HepG2 (cell line): ENCODE measurements around the gene NBPF15. TPM values are rescaled to one million over a fixed set of nuclear protein-coding genes. Genes with fewer than 3 reads are reported as not detected.
"Not testable (repeated sequence)": the region's sequence is repeated elsewhere in the genome, so short reads cannot be mapped to it uniquely, and the experiment has no call there.

Source experiments
- ATAC-seq: fragments of 200-7000 bp; cut with Tn5 transposase; 3 replicates; pipeline ENCODE4 v1.9.1; 2020; ENCODE audit warnings: mild to moderate bottlenecking, moderate library complexity
- BruUV-seq: library from RNA; stranded (reverse); fragments of 400-500 nt; replicated peaks from 2 replicates; lab custom pipeline; 2021; lab: Mats Ljungman, UMichigan
- CTCF ChIA-PET: fragments of 300-600 bp; formaldehyde crosslinking; extraction: SDS; loops from one replicate; lab custom pipeline; 2021; ENCODE audit warnings: low total read pairs, inconsistent platforms, low intra/inter-chr PET ratio; lab: Yijun Ruan, JAX
- POLR2A ChIA-PET: fragments of 350-600 bp; sonication (Branson Sonifier 250); formaldehyde crosslinking; loops from one replicate; lab custom pipeline; 2020; ENCODE audit warnings: antibody characterized with exemption, inconsistent platforms; lab: Yijun Ruan, JAX
- DNase-seq: peaks from one replicate; pipeline ENCODE4 v3.0.0-alpha.2; 2015; ENCODE audit warnings: low spot score
- FAIRE-seq: peaks from 3 replicates; lab custom pipeline; 2011; peaks lifted over from hg19 to GRCh38; lab: Jason Lieb, UNC
- H2AFZ ChIP-seq: one replicate; pipeline ENCODE4 v1.6.1; 2011; ENCODE audit warnings: low read length, inconsistent platforms
- H3K27ac ChIP-seq: fragments of 300-600 bp; 3 replicates; pipeline ENCODE4 v1.8.0; 2011; ENCODE audit warnings: mixed run types, mild to moderate bottlenecking, mixed read lengths, low read length, inconsistent platforms; ENCODE audit not compliant: insufficient read depth; ENCODE audit errors: extremely low read length
- H3K27me3 ChIP-seq, 2 experiments: fragments of 200-600 bp in 1 of 2; 2 replicates in 1 of 2; 3 replicates in 1 of 2; pipeline versions ENCODE4 v1.6.0 to v1.8.0; 2011; ENCODE audit warnings: low read length in 2 of 2, mild to moderate bottlenecking in 2 of 2, moderate library complexity in 2 of 2, inconsistent platforms in 1 of 2; ENCODE audit not compliant: insufficient read depth in 2 of 2, control insufficient read depth in 1 of 2
- H3K36me3 ChIP-seq, 2 experiments: fragments of 200-600 bp in 1 of 2; replicated peaks in 1 of 2; 2 replicates in 1 of 2; 3 replicates in 1 of 2; pipeline versions ENCODE4 v1.5.1 to v1.8.0; 2011; ENCODE audit warnings: low read length in 2 of 2, inconsistent platforms in 1 of 2; ENCODE audit not compliant: insufficient read depth in 2 of 2, control insufficient read depth in 1 of 2
- H3K4me1 ChIP-seq: 2 replicates; pipeline ENCODE4 v1.5.1; 2012; ENCODE audit warnings: low read length, inconsistent platforms; ENCODE audit not compliant: insufficient read depth
- H3K4me2 ChIP-seq: 2 replicates; pipeline ENCODE4 v1.6.0; 2011; ENCODE audit warnings: low read depth, low read length, inconsistent platforms
- H3K4me3 ChIP-seq, 3 experiments: fragments of 200-600 bp in 1 of 3; sonication (generic), shearing (Covaris generic) in 1 of 3; replicated peaks in 1 of 3; 2 replicates each; pipeline ENCODE4 v1.5.1; 2011 to 2016; ENCODE audit warnings: low read length in 3 of 3, inconsistent platforms in 2 of 3, low read depth in 2 of 3, mild to moderate bottlenecking in 2 of 3, control low read depth in 1 of 3, mixed read lengths in 1 of 3; ENCODE audit not compliant: insufficient read depth in 1 of 3
- H3K79me2 ChIP-seq: one replicate; pipeline ENCODE4 v1.6.1; 2011; ENCODE audit warnings: low read length, inconsistent platforms; ENCODE audit not compliant: insufficient read depth
- H3K9ac ChIP-seq: 2 replicates; pipeline ENCODE4 v1.6.0; 2011; ENCODE audit warnings: mild to moderate bottlenecking, low read depth, low read length, inconsistent platforms; ENCODE audit not compliant: insufficient read depth
- H3K9me3 ChIP-seq: 2 replicates; pipeline ENCODE4 v1.5.1; 2012; ENCODE audit warnings: mild to moderate bottlenecking, low read length
- H4K20me1 ChIP-seq: 2 replicates; pipeline ENCODE4 v1.6.0; 2011; ENCODE audit warnings: inconsistent platforms, mild to moderate bottlenecking, low read length, moderate library complexity; ENCODE audit not compliant: insufficient read depth
- ARNT2 ChIP-seq: sonication (generic); formaldehyde crosslinking; IDR thresholded peaks from 2 replicates; pipeline ENCODE4 v1.8.0; 2022; ENCODE audit warnings: mild to moderate bottlenecking, low read depth, missing genetic modification reagents, moderate library complexity
- FOXP1 ChIP-seq, 2 experiments: fragments of 450-650 bp in 1 of 2; IDR thresholded peaks; 2 replicates each; pipeline ENCODE4 v1.6.1; 2017 to 2018; ENCODE audit warnings: antibody characterized with exemption in 1 of 2
- GATAD1 ChIP-seq: IDR thresholded peaks from 2 replicates; pipeline ENCODE4 v1.6.1; 2016; ENCODE audit warnings: missing genetic modification reagents, missing compliant biosample characterization
- GTF2F1 ChIP-seq: fragments of 150-350 bp; IDR thresholded peaks from 2 replicates; pipeline ENCODE4 v1.6.1; 2014; ENCODE audit warnings: low read length
- KLF12 ChIP-seq: sonication (generic); formaldehyde crosslinking; IDR thresholded peaks from 2 replicates; pipeline ENCODE4 v1.4.0; 2020; ENCODE audit warnings: missing genetic modification reagents, borderline replicate concordance
- KLF16 ChIP-seq, 2 experiments: sonication (generic) in 1 of 2; formaldehyde crosslinking in 1 of 2; IDR thresholded peaks; 2 replicates each; pipeline versions ENCODE4 v1.6.1 to v1.8.0; 2016 to 2023; ENCODE audit warnings: missing genetic modification reagents in 2 of 2, missing compliant biosample characterization in 1 of 2
- NAIF1 ChIP-seq: sonication (generic); formaldehyde crosslinking; IDR thresholded peaks from 2 replicates; pipeline ENCODE4 v1.5.0; 2020; ENCODE audit warnings: mild to moderate bottlenecking, missing genetic modification reagents, borderline replicate concordance
- NONO ChIP-seq, 2 experiments: fragments of 450-650 bp in 1 of 2; sonication (generic) in 1 of 2; formaldehyde crosslinking in 1 of 2; IDR thresholded peaks in 1 of 2; conservative IDR thresholded peaks in 1 of 2; 2 replicates each; pipeline versions ENCODE4 v1.6.1 to v1.8.0; 2017 to 2022; ENCODE audit warnings: mild to moderate bottlenecking in 1 of 2, missing genetic modification reagents in 1 of 2, moderate library complexity in 1 of 2
- RXRB ChIP-seq: IDR thresholded peaks from 2 replicates; pipeline ENCODE4 v1.6.1; 2016; ENCODE audit warnings: borderline replicate concordance, missing genetic modification reagents, missing compliant biosample characterization
- THAP11 ChIP-seq: IDR thresholded peaks from 2 replicates; pipeline ENCODE4 v1.6.1; 2016; ENCODE audit warnings: missing biosample characterization, missing genetic modification reagents
- WGBS: methylation state at CpG from one replicate; pipeline ENCODE4 v1.1.6; 2017; ENCODE audit warnings: low lambda C conversion rate; 5-methylcytosine and 5-hydroxymethylcytosine counted together
- in situ Hi-C: cut with HindIII; loops from 2 replicates; pipeline ENCODE4 v1.10.0; 2017; ENCODE audit warnings: low pct_unique_long_range_greater_than_20kb; ENCODE audit not compliant: extremely low pct_ligation_motif_present
- intact Hi-C: fragments of 100-400 bp; cut with micrococcal nuclease; formaldehyde crosslinking; loops from one replicate; pipeline ENCODE4 v1.10.0; 2022; ENCODE audit not compliant: unreplicated experiment
- polyA plus RNA-seq, 8 experiments: library from polyadenylated mRNA; depleted of rRNA in 3 of 8; stranded (reverse) in 7 of 8; unstranded in 1 of 8; fragments of >200 nt; fragmentation: Illumina TruSeq in 4 of 8; extraction: Trizol in 4 of 8; gene quantifications; 2 replicates each; pipeline versions ENCODE4 v1.2.1 to v1.2.3, GENCODE V29; 2011 to 2016; ENCODE audit warnings: low read depth in 4 of 8, missing spikeins in 1 of 8, mixed read lengths in 1 of 8; ENCODE audit not compliant: insufficient read depth in 1 of 8
- total RNA-seq, 5 experiments: library from RNA; depleted of rRNA; stranded (reverse); fragments of >200 nt; fragmentation: Illumina TruSeq; extraction: Trizol; gene quantifications; 2 replicates each; pipeline ENCODE4 v1.2.3, GENCODE V29; 2016; ENCODE audit warnings: low read depth in 1 of 5
- TF ChIP-seq, protein P1 (sequence below): sonication (generic); formaldehyde crosslinking; IDR thresholded peaks from 2 replicates; pipeline ENCODE4 v1.4.0; 2020; ENCODE audit warnings: mild to moderate bottlenecking, missing genetic modification reagents
- TF ChIP-seq, protein P2 (sequence below): sonication (generic); formaldehyde crosslinking; IDR thresholded peaks from 2 replicates; pipeline ENCODE4 v1.5.0; 2020; ENCODE audit warnings: missing genetic modification reagents
- TF ChIP-seq, protein P3 (sequence below): sonication (generic); formaldehyde crosslinking; IDR thresholded peaks from 2 replicates; pipeline ENCODE4 v1.4.0; 2020; ENCODE audit warnings: missing genetic modification reagents

Gene NBPF15
- total and polyA plus RNA-seq, 2 of the 13 experiments (the other 11 are each of a cell fraction or from before 2014, with no cell fraction given): 15.5 to 21.2 TPM

DNA sequence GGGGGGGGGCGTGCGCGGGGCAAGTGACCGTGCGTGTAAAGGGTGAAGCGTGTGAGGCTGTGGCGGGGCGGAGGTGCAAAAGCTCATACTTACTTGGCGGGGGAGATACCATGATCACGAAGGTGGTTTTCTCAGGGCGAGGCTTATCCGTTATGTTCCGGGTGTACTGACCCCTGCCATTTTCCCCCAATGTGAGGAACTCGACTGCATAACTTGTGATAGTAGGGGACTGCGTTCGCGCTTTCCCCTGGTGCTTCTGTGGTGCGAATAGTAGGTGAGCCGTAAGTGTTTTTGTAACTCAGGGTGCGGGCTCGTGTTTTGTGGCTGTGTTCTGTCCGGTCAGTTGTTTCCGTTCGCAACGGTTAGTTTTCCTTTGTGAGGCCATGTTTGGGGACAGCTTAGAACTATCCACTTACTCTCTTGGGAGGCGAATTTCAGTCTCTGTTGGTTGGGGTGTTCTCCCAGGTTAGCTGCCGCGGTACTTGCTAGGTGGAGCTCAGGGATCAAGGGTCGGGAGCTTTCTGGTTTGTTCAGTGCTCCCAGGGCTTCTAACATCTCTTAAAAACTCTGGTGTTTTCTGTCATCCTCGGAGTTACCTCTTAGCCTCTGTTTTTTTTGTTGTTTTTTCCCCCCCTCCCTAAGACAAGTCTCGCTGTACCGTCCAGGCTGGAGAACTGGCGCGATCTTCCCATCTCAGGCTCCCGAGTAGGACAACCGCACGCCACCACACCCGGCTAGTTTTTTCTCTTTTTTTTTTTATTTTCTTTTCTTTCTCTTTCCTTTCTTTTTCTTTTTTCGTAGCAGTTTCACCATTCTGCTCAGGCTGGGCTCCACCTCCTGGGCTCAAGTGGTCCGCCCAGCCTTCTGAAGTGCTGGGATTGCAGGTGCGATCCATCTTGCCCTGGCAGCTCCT lies 48.7 kb downstream of the NBPF15 start:
- ATAC-seq (peak; percentile 94), DNase-seq (peak; percentile 93)
- H3K4me1 ChIP-seq; FAIRE-seq; H3K27me3 ChIP-seq; H4K20me1 ChIP-seq; intact Hi-C loops; H2AFZ ChIP-seq; H3K9me3 ChIP-seq; CTCF ChIA-PET; in situ Hi-C loops; H3K36me3 ChIP-seq; H3K79me2 ChIP-seq; TF ChIP-seq FOXP1 (IDR thresholded peaks at IDR 0.05): not testable (repeated sequence)
- POLR2A ChIA-PET: interaction anchor here (1.0 to 1.5 kb wide), 3 partner anchors 111 to 868 kb away, joined by 3 to 11 read pairs (median 6); no protein-coding TSS in a partner anchor
- TSS peak; percentile 97 for BruUV-seq
- Histone ChIP-seq H3K9ac (peak overlapping the region; percentile 75; the same call in 1 of the 2 replicates), H3K4me3 (peak overlapping the region; percentile 40 to 70 (median 54); a peak in 5 of 6 replicates), H3K4me2 (peak overlapping the region; percentile 75), H3K27ac (peak overlapping the region; percentile 68)
- under 1% methylated on average over 25 of the region's 41 CpGs for WGBS
- TF ChIP-seq KLF16 (CRISPR knock-in tag; IDR thresholded peaks at IDR 0.05): 0 out of 4 replicates have a peak, but pooled peaks of 1 of the 2 experiments have one; percentile 43
- TF ChIP-seq FOXP1 (CRISPR knock-in tag; IDR thresholded peaks at IDR 0.05): 0 out of 2 replicates have a peak, but pooled peaks have one; percentile 16
- TF ChIP-seq GATAD1 (CRISPR knock-in tag): peak; percentile 36; the same call in 1 of the 2 replicates
- TF ChIP-seq, protein P1, sequence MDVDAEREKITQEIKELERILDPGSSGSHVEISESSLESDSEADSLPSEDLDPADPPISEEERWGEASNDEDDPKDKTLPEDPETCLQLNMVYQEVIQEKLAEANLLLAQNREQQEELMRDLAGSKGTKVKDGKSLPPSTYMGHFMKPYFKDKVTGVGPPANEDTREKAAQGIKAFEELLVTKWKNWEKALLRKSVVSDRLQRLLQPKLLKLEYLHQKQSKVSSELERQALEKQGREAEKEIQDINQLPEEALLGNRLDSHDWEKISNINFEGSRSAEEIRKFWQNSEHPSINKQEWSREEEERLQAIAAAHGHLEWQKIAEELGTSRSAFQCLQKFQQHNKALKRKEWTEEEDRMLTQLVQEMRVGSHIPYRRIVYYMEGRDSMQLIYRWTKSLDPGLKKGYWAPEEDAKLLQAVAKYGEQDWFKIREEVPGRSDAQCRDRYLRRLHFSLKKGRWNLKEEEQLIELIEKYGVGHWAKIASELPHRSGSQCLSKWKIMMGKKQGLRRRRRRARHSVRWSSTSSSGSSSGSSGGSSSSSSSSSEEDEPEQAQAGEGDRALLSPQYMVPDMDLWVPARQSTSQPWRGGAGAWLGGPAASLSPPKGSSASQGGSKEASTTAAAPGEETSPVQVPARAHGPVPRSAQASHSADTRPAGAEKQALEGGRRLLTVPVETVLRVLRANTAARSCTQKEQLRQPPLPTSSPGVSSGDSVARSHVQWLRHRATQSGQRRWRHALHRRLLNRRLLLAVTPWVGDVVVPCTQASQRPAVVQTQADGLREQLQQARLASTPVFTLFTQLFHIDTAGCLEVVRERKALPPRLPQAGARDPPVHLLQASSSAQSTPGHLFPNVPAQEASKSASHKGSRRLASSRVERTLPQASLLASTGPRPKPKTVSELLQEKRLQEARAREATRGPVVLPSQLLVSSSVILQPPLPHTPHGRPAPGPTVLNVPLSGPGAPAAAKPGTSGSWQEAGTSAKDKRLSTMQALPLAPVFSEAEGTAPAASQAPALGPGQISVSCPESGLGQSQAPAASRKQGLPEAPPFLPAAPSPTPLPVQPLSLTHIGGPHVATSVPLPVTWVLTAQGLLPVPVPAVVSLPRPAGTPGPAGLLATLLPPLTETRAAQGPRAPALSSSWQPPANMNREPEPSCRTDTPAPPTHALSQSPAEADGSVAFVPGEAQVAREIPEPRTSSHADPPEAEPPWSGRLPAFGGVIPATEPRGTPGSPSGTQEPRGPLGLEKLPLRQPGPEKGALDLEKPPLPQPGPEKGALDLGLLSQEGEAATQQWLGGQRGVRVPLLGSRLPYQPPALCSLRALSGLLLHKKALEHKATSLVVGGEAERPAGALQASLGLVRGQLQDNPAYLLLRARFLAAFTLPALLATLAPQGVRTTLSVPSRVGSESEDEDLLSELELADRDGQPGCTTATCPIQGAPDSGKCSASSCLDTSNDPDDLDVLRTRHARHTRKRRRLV (CRISPR knock-in tag): peak; percentile 99
- TF ChIP-seq, protein P2, sequence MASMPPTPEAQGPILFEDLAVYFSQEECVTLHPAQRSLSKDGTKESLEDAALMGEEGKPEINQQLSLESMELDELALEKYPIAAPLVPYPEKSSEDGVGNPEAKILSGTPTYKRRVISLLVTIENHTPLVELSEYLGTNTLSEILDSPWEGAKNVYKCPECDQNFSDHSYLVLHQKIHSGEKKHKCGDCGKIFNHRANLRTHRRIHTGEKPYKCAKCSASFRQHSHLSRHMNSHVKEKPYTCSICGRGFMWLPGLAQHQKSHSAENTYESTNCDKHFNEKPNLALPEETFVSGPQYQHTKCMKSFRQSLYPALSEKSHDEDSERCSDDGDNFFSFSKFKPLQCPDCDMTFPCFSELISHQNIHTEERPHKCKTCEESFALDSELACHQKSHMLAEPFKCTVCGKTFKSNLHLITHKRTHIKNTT: 0 out of 2 replicates have a peak, but pooled peaks have one; percentile 51
- TF ChIP-seq ARNT2 (CRISPR knock-in tag): 0 out of 2 replicates have a peak, but pooled peaks have one; percentile 53
- peak; percentile 97; the same call in 1 of the 2 replicates for TF ChIP-seq NONO (IDR thresholded peaks at IDR 0.05)
- TF ChIP-seq NONO (CRISPR knock-in tag; conservative IDR thresholded peaks at IDR 0.05): peak; percentile 86
- 0 out of 2 replicates have a peak, but pooled peaks have one; percentile 35 for TF ChIP-seq NAIF1 (CRISPR knock-in tag)
- TF ChIP-seq, protein P3, sequence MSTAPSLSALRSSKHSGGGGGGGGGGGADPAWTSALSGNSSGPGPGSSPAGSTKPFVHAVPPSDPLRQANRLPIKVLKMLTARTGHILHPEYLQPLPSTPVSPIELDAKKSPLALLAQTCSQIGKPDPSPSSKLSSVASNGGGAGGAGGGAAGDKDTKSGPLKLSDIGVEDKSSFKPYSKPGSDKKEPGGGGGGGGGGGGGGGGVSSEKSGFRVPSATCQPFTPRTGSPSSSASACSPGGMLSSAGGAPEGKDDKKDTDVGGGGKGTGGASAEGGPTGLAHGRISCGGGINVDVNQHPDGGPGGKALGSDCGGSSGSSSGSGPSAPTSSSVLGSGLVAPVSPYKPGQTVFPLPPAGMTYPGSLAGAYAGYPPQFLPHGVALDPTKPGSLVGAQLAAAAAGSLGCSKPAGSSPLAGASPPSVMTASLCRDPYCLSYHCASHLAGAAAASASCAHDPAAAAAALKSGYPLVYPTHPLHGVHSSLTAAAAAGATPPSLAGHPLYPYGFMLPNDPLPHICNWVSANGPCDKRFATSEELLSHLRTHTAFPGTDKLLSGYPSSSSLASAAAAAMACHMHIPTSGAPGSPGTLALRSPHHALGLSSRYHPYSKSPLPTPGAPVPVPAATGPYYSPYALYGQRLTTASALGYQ: peak; percentile 46; the same call in 1 of the 2 replicates
- 0 out of 2 replicates have a peak, but pooled peaks have one; percentile 62 for TF ChIP-seq KLF12
- peak; percentile 85; the same call in 1 of the 2 replicates for TF ChIP-seq GTF2F1
- TF ChIP-seq THAP11: peak; percentile 35; the same call in 1 of the 2 replicates
- TF ChIP-seq RXRB (CRISPR knock-in tag): peak; percentile 15; the same call in 1 of the 2 replicates
